ENCODE measurements around the gene BEST4.

BEST4 gene

GRCh38 chr1:44788120-44788860 lies at the start of gene BEST4:
BEST4 (minus strand) TSS chr1:44788170; CDS start chr1:44787705, 465 bp downstream.
- DNase-seq (ENCODE audit: low read depth): no peak
- no peak within 1 kb of the TSS for H3K4me3 ChIP-seq (ENCODE audit: low read depth, low read length)
- in situ Hi-C loops (cut with HindIII; ENCODE audit: low sequenced_read_pairs): no loop called here
- TF ChIP-seq CTCF (IDR thresholded peaks at IDR 0.05; ENCODE audit: low read depth, low read length, missing control alignments): no peak

GRCh38 chr1:44835738-44836675 lies 48.0 kb upstream of the BEST4 start:
- no peak overlapping the region for H3K4me3 ChIP-seq (ENCODE audit: low read depth, low read length)
- DNase-seq (ENCODE audit: low read depth): peak; percentile 77
- TF ChIP-seq CTCF (IDR thresholded peaks at IDR 0.05; ENCODE audit: low read depth, low read length, missing control alignments): peak; percentile 89
- in situ Hi-C loops (cut with HindIII; ENCODE audit: low sequenced_read_pairs): no loop called here

GRCh38 chr1:44834328-44834727 lies 46.4 kb upstream of the BEST4 start:
- DNase-seq (ENCODE audit: low read depth): no peak
- no peak for TF ChIP-seq CTCF (IDR thresholded peaks at IDR 0.05; ENCODE audit: low read depth, low read length, missing control alignments)
- in situ Hi-C loops (cut with HindIII; ENCODE audit: low sequenced_read_pairs): no loop called here
- H3K4me3 ChIP-seq (ENCODE audit: low read depth, low read length): no peak overlapping the region

GRCh38 chr1:44832056-44832705 lies 44.2 kb upstream of the BEST4 start:
- TF ChIP-seq CTCF (IDR thresholded peaks at IDR 0.05; ENCODE audit: low read depth, low read length, missing control alignments): no peak
- no peak overlapping the region for H3K4me3 ChIP-seq (ENCODE audit: low read depth, low read length)
- no peak for DNase-seq (ENCODE audit: low read depth)
- in situ Hi-C loops (cut with HindIII; ENCODE audit: low sequenced_read_pairs): no loop called here

- no peak for TF ChIP-seq CTCF (IDR thresholded peaks at IDR 0.05; ENCODE audit: low read depth, low read length, missing control alignments)
- in situ Hi-C loops (cut with HindIII; ENCODE audit: low sequenced_read_pairs): no loop called here
- no peak for DNase-seq (ENCODE audit: low read depth)
- H3K4me3 ChIP-seq (ENCODE audit: low read depth, low read length): no peak overlapping the region
Measured at GRCh38 chr1:44831516-44831915, 43.5 kb upstream of the BEST4 start.

- no peak for TF ChIP-seq CTCF (IDR thresholded peaks at IDR 0.05; ENCODE audit: low read depth, low read length, missing control alignments)
- H3K4me3 ChIP-seq (ENCODE audit: low read depth, low read length): no peak overlapping the region
- in situ Hi-C loops (cut with HindIII; ENCODE audit: low sequenced_read_pairs): no loop called here
- no peak for DNase-seq (ENCODE audit: low read depth)
Measured at GRCh38 chr1:44830900-44831304, 42.9 kb upstream of the BEST4 start.
